NCI-H82 (cell line): Measurements from ENCODE around the gene CRYGB.
A peak's percentile ranks its signal among the peaks of the same experiment; 100 is the strongest.

ENCODE experiments used
- DNase-seq: peaks from one replicate; lab custom pipeline; 2025; lab: John Stamatoyannopoulos, UW

Gene CRYGB

DNA sequence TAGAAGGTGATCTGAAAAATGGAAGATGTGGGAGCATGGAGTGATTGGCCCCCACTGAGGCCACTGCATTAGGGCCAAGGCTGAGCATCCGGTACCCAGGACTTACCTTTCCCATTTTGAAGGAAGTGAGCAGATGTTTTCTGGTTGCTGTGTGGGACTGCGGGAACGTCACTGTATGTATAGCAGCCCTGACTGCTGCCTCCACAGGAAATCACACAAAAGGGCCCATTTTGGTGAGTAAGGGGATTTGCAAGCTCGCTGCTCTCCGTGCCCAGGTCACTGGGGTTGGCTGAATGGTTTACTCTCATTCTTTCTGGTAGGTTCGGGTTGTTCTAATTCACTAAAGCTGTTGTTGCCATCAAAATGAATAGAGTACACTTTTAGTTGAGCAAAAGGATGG, at the start of gene CRYGB:
Gene CRYGB (minus strand): TSS at position 153 of the 400 bp plus-strand sequence. CDS start 38 bp downstream, at position 115.
- DNase-seq: no peak

DNA sequence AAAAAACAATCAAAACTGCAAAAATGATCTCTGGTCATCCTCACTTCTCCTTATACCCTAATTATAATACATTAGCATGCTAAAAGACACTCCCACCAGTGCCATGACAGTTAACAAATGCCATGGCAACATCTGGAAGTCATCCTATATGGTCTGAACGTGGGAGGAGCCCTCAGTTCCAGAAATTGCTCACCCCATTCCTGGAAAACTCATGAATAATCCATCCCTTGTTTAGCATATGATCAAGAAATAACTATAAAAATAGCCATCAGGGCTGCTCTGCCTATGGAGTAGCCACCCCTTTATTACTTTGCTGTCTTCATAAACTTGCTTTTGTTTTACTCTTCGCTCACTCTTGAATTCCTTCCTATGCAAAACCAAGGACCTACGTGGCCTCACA, 49.6 kb upstream of the CRYGB start:
- DNase-seq: no peak

GRCh38 chr2:208192611-208193236, 46.8 kb upstream of the CRYGB start:
- no peak for DNase-seq

GRCh38 chr2:208189810-208190503, 44.0 kb upstream of the CRYGB start, which contains the start of gene C2orf80:
Gene C2orf80 (minus strand): TSS chr2:208190030. CDS start chr2:208186986, 3,044 bp downstream.
- DNase-seq: no peak

GRCh38 chr2:208189069-208189809, 43.3 kb upstream of the CRYGB start:
- no peak for DNase-seq

- DNase-seq: peak; percentile 19
Observed at GRCh38 chr2:208186893-208187292, 40.9 kb upstream of the CRYGB start.

- no peak for DNase-seq
Observed at GRCh38 chr2:208186465-208186864, 40.5 kb upstream of the CRYGB start.

- peak; percentile 80 for DNase-seq
Observed at GRCh38 chr2:208183972-208184705, 38.2 kb upstream of the CRYGB start.

GRCh38 chr2:208183526-208183925, 37.6 kb upstream of the CRYGB start:
- peak; percentile 20 for DNase-seq

DNA sequence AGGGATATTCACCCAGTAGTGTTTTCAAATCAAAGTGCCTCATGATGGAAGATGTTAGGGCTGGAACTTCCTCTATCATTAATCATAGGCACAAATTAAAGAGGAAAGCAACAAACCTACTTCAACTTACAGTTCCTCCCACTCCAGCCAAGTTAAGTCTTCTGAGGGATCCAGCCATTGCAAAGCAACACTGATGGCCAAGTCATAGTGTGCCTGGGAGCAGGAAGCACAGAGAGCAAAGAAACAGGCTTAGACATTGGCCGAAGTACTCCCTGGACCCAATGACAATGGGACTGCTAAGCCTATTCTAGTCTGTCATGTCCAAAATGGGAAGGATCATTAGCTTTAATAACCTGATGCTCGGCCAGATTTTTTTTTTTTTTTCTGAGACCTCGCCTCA, 36.9 kb upstream of the CRYGB start:
- peak; percentile 27 for DNase-seq

GRCh38 chr2:208179028-208179609, 33.2 kb upstream of the CRYGB start:
- DNase-seq: no peak

- DNase-seq: peak; percentile 71
Observed at GRCh38 chr2:208175840-208176153, 29.8 kb upstream of the CRYGB start.

- peak; percentile 98 for DNase-seq
Observed at GRCh38 chr2:208175069-208175839, 29.3 kb upstream of the CRYGB start.

DNA sequence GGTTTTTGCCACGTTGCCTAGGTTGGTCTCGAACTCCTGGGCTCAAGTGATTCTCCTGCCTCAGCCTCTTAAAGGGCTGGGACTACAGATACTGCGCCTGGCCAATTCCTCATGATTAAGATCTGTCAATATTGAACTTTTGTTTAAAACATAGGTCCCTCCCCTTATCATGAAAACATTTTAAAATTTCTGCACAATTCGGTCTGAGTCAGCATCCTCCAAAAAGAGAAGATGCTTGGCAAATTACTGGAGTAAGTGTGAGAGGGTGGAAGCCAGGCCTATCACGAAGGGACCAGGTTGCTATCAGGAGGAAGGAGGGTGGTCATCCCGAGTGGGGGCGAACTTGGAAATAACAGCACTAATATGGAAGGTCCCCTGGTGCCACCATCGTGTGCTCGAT, 28.2 kb upstream of the CRYGB start:
- DNase-seq: no peak

DNA sequence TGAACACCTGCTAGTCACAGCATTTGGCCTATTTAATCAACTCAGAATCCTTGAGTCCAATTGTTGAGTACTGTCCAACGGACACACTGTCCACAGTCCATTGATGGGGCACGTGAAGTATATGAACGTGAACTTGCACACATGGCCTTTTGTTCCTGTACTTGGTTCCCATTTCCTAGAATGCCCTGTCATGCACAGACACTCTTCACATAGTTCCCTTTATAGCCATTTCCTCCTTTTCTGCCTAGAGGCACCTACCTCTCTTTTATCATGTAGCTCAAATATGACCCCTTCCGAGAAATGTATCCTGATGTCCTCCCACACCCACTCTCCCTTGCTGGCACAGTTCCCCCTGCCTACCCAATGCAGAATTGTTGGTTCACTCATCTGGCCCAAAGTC, 26.2 kb upstream of the CRYGB start:
- DNase-seq: no peak

DNA sequence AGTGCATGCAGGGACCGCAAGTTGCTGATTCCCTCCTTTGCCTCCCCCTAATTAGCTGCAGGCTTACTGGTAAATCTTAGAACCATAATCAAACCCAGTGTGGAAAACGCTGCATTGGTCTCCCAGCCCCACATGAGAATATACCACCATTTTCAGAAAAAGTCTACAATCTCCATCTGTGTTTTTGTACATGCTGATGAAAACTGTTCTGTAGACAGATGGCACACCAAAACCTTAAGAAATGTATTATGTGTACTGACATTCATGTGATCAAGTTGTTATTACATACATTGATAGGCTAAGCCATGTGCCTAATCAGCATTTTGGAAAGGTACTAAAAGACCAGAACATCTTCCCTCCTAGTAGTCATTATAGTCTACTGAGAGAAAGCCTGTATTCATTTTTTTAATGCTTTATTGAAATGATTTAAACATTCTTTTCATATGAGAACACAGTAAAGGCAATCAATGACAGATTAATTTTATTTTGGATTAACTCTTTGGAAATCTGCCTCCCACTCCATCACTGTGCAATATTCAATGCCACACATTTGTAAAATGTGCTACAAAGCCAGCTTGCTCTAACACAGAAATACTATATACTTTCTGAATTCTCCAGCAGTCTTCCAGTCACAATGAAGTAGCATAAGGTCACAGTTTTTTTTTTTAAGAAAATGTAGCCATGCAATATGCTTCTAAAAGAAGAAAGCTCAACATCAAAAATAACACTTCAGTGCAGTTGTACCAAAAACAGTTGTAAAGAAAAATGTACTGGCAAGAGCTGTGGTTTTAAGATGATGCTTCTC, 19.2 kb upstream of the CRYGB start:
- no peak for DNase-seq

GRCh38 chr2:208163489-208163888, 17.5 kb upstream of the CRYGB start, which contains the start of gene CRYGA:
Gene CRYGA (minus strand): TSS chr2:208163589. CDS start chr2:208163556, 33 bp downstream.
- DNase-seq: no peak

- DNase-seq: no peak
Observed at GRCh38 chr2:208156439-208156838, 10.5 kb upstream of the CRYGB start.

GRCh38 chr2:208153156-208153555, 7.2 kb upstream of the CRYGB start:
- no peak for DNase-seq

DNA sequence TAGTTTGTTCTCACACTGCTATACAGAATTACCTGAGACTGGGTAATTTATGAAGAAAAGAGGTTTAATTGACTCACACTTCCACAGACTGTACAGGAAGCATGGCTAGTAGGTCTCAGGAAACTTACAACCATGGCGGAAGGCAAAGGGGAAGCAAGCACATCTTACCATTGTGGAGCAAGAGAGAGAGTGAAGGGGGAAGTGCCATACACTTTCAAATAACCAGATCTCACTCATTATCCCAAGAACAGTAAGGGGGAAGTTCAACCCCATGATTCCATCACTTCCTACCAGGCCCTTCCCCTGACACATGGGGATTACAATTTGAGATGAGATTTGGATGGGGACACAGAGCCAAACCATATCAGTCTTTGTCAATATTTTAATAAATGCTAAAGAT, 5.0 kb upstream of the CRYGB start:
- no peak for DNase-seq
